ENCODE data around the gene CEMIP.

- TF ChIP-seq CTCF (conservative IDR thresholded peaks at IDR 0.05; ENCODE audit: low read depth, low read length), result no peak
- TF ChIP-seq EZH2 (IDR thresholded peaks at IDR 0.05; ENCODE audit: low read length, unreplicated experiment), result no peak
- no peak for TF ChIP-seq EZH2phosphoT487 (IDR thresholded peaks at IDR 0.05; ENCODE audit: borderline replicate concordance, low read length)
Observed at GRCh38 chr15:80830677-80831076, 51.5 kb downstream of the CEMIP start.

Measured in PC-3 (cell line).